IPS DF 6.9 (cell line): ENCODE results near the gene TSHZ3.

Experiments
- DNase-seq: peaks from one replicate; pipeline ENCODE4 v3.0.0-alpha.2; 2013; ENCODE audit warnings: low read depth, low spot score
- H3K27ac ChIP-seq: one replicate; pipeline ENCODE4 v1.5.1; 2013; ENCODE audit warnings: low read length, control low read depth
- H3K27me3 ChIP-seq: 2 replicates; pipeline ENCODE4 v1.6.1; 2013; ENCODE audit warnings: mild to moderate bottlenecking, low read length; ENCODE audit not compliant: control insufficient read depth, insufficient read depth
- H3K36me3 ChIP-seq: 2 replicates; pipeline ENCODE4 v1.6.1; 2013; ENCODE audit warnings: low read length; ENCODE audit not compliant: control insufficient read depth, insufficient read depth
- H3K4me1 ChIP-seq: 2 replicates; pipeline ENCODE4 v1.6.1; 2013; ENCODE audit warnings: low read length; ENCODE audit not compliant: control insufficient read depth, insufficient read depth
- H3K4me3 ChIP-seq: 2 replicates; pipeline ENCODE4 v1.5.1; 2013; ENCODE audit warnings: mild to moderate bottlenecking, low read length
- H3K9me3 ChIP-seq: 2 replicates; pipeline ENCODE4 v1.6.1; 2013; ENCODE audit warnings: low read length, inconsistent platforms; ENCODE audit not compliant: control insufficient read depth, insufficient read depth
- WGBS: extraction: QIAGEN DNeasy Blood & Tissue Kit; methylation state at CpG from one replicate; pipeline ENCODE4 v1.1.7; 2013; ENCODE audit warnings: mixed read lengths, missing lambda C conversion rate; ENCODE audit not compliant: insufficient read length, insufficient coverage; 5-methylcytosine and 5-hydroxymethylcytosine counted together

TSHZ3 gene

GRCh38 chr19:31312677-31313244 lies 36.5 kb downstream of the TSHZ3 start:
- Histone ChIP-seq H3K36me3 (no peaks in the 10 kb centered on the region), H3K4me3 (no peak overlapping the region), H3K4me1 (peaks cover 3% of the 10 kb centered on the region; the same call in 1 of the 2 replicates), H3K27me3 (no peaks in the 10 kb centered on the region), H3K9me3 (no peaks in the 10 kb centered on the region), H3K27ac (no peak overlapping the region)
- DNase-seq: no peak
- WGBS: no CpG with 5 or more reads among the region's 10 CpGs

- no peaks in the 10 kb centered on the region for H3K27me3 ChIP-seq
- WGBS: no CpG with 5 or more reads among the region's 7 CpGs
- H3K36me3 ChIP-seq: no peaks in the 10 kb centered on the region
- peaks cover 3% of the 10 kb centered on the region; the same call in 1 of the 2 replicates for H3K4me1 ChIP-seq
- no peak overlapping the region for H3K4me3 ChIP-seq
- no peaks in the 10 kb centered on the region for H3K9me3 ChIP-seq
- H3K27ac ChIP-seq: no peak overlapping the region
- no peak for DNase-seq
Measured at GRCh38 chr19:31312009-31312676, 37.1 kb downstream of the TSHZ3 start.

GRCh38 chr19:31310432-31311133 lies 38.7 kb downstream of the TSHZ3 start:
- Histone ChIP-seq H3K27me3 (no peaks in the 10 kb centered on the region), H3K27ac (no peak overlapping the region), H3K36me3 (no peaks in the 10 kb centered on the region), H3K9me3 (no peaks in the 10 kb centered on the region), H3K4me1 (no peaks in the 10 kb centered on the region), H3K4me3 (no peak overlapping the region)
- no CpG with 5 or more reads among the region's 4 CpGs for WGBS
- no peak for DNase-seq

DNA sequence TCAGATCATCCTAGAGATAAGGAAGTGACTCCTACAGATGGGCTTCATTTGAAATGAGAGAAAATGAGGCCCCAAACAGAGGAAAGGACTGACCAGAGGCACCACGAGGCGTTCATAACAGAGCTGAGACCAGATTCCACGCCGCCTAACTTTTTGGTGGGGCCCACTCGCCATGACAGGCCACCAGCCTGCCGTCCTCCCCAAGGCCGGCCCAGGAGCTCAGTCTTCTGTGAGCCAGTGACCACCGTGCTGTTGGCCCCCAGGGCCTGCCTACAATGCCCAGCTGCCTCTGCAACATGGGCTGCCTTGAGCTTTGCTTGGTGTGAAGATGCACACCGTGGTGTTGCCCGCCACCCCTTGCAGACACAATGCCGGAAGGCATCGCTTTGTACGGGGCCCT lies 40.5 kb downstream of the TSHZ3 start:
- Histone ChIP-seq H3K4me1 (no peaks in the 10 kb centered on the region), H3K36me3 (no peaks in the 10 kb centered on the region)

DNA sequence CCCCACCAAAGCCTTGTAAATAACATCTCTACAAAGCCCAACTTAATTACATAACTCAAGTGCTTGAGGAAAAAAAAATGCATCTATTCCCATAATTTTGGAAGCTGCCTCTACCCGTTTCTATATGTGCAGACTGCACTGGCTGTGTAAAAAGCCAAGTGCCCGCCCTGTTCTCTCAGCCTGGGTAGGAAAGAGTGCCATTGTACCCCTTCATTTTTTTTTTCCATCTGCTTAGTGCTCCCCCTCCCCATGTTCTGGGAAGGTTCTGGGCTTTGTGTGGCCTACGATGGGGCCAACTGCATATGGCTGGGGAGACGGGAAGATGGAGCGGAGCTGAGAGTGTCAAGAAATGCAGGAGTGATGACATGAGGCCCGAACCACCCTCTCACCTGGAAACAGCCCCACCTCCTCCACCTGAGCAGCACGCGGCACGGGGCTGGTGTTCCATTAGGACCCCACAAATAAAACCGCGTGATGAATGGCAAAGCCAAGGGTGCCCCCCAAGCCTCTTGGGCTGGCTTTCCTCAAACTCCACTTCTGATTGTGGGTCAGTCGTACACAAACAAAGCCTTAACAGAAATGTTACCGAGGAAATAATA lies 42.1 kb downstream of the TSHZ3 start:
- Histone ChIP-seq H3K27me3 (no peaks in the 10 kb centered on the region), H3K4me1 (no peaks in the 10 kb centered on the region), H3K36me3 (no peaks in the 10 kb centered on the region), H3K9me3 (no peaks in the 10 kb centered on the region), H3K4me3 (no peak overlapping the region), H3K27ac (no peak overlapping the region)
- WGBS: no CpG with 5 or more reads among the region's 13 CpGs
- no peak for DNase-seq

More for the DNA sequence above, 40.5 kb downstream of the TSHZ3 start:
- no peak for DNase-seq
- Histone ChIP-seq H3K9me3 (no peaks in the 10 kb centered on the region), H3K27me3 (no peaks in the 10 kb centered on the region), H3K27ac (no peak overlapping the region), H3K4me3 (no peak overlapping the region)
- WGBS: no CpG with 5 or more reads among the region's 13 CpGs

DNA sequence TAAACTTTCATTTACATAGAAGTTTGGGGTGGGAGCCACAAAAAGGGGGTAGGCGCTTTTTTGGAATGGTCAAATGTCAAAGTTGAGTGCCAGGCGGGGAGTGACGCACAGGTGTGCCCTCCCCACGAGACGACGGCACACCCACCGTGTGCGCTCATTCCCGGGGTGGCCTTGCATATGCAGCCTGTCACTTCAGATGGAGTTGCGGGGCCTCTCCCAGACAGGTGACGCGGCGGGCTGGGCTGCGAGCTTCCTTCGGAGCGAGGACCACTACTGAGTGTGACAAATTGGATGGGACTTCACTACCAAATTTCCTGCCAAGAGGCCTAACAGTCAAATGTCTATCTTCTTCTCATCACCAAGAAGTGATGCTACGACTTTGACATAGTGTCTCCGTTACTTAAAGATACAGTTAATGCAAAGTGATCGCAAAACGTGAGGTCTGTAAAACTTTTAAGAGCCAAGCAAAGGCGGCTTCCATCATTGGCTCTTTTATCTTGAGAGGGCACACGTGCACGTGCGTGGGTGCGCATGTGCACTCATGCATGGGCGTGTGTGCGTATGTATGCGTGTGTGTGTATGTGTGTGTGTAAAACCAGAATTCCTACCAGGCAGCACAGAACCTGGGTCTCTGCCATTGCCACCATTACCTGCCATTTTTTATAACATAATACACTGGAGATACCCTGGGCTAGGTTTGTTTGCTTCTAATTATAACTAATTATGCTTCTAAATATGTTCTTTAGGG lies 43.1 kb downstream of the TSHZ3 start:
- Histone ChIP-seq H3K36me3 (no peaks in the 10 kb centered on the region), H3K27me3 (no peaks in the 10 kb centered on the region), H3K4me3 (no peak overlapping the region), H3K27ac (no peak overlapping the region), H3K4me1 (no peaks in the 10 kb centered on the region; the same call in 1 of the 2 replicates), H3K9me3 (no peaks in the 10 kb centered on the region)
- no CpG with 5 or more reads among the region's 28 CpGs for WGBS
- DNase-seq: no peak

GRCh38 chr19:31304831-31305312 lies 44.4 kb downstream of the TSHZ3 start:
- Histone ChIP-seq H3K9me3 (no peaks in the 10 kb centered on the region), H3K27ac (no peak overlapping the region), H3K27me3 (no peaks in the 10 kb centered on the region), H3K4me3 (no peak overlapping the region), H3K4me1 (no peaks in the 10 kb centered on the region; the same call in 1 of the 2 replicates), H3K36me3 (no peaks in the 10 kb centered on the region)
- no CpG with 5 or more reads among the region's 8 CpGs for WGBS
- no peak for DNase-seq

DNA sequence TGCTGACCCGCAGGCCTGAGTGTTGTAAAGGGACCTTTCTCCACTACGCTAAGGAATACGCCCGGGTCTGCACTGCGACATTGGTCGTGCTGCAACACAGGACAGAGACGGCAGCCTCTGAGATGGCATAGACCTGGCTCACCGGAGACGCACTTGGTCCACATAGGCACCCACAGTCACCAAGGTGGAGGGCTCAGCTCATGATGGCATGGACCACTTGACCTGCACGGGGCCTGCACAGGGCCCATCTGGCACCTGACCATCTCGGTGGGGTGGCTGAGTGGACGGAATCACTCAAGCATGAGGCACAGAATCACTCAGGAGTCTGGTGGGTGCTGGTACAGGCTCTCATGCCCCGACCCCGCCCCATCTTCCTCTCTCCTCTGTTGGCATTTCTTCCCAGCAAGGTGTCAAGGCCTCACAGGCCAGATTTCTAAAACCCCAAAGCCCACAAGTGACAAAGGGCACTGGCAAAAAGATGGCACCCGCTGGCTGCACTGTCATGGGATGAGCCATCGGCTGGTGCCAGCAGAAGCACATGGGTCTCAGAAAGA lies 45.9 kb downstream of the TSHZ3 start:
- Histone ChIP-seq H3K4me3 (no peak overlapping the region), H3K27me3 (no peaks in the 10 kb centered on the region), H3K27ac (no peak overlapping the region), H3K4me1 (no peaks in the 10 kb centered on the region; the same call in 1 of the 2 replicates), H3K9me3 (no peaks in the 10 kb centered on the region), H3K36me3 (no peaks in the 10 kb centered on the region)
- no CpG with 5 or more reads among the region's 16 CpGs for WGBS
- no peak for DNase-seq

GRCh38 chr19:31301306-31301980 lies 47.8 kb downstream of the TSHZ3 start:
- Histone ChIP-seq H3K27me3 (no peaks in the 10 kb centered on the region), H3K9me3 (no peaks in the 10 kb centered on the region), H3K27ac (no peak overlapping the region), H3K36me3 (no peaks in the 10 kb centered on the region), H3K4me1 (no peaks in the 10 kb centered on the region; the same call in 1 of the 2 replicates), H3K4me3 (no peak overlapping the region)
- DNase-seq: no peak
- WGBS: no CpG with 5 or more reads among the region's 15 CpGs
